ENCODE data around the gene MMS22L. TPM values are rescaled to one million over a fixed set of nuclear protein-coding genes. Genes with fewer than 3 reads are reported as not detected.
A peak's percentile ranks its signal among the peaks of the same experiment; 100 is the strongest.

MMS22L gene
- total RNA-seq, 1 experiment from 2014 or later: 52.8 TPM

DNA sequence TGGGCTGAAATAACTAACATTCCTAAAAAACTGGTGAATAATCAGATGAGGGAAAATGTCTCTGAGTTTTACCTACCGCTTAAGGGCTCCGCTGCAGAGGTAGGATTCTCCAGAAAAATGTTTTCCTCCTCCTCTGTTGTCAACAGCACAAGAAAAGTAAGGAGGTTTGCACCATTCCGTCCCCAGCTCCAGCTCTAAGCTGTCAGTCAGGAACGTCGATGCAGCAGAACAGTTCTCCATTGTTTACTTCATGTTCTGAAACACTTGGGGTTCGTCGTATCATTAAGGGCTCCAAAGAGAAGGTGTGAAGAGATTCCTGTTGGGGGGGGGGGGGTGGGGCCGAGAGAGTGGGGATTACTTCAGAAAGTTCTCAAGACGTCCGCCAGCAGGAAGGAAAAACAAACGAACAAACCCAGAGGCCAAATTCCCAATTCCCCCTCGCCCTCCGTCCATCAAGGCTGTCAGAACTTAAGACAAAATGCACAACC is 734 bp downstream of the MMS22L start:
- no peaks in the 10 kb centered on the region for H3K79me1 ChIP-seq (ENCODE audit: insufficient read depth, low read depth, low read length, poor library complexity, severe bottlenecking)
- no peak overlapping the region for H2AFZ ChIP-seq (ENCODE audit: low read length)
- no peak overlapping the region for H4K91ac ChIP-seq (ENCODE audit: insufficient read length, low read depth, low read length)
- Mint-ChIP-seq H3K9me3 (no peaks in the 10 kb centered on the region; a peak in 1 of 5 replicates), H3K27ac (peak overlapping the region; percentile 32 to 87 (median 65); a peak in 5 of 7 replicates), H3K36me3 (ENCODE audit: insufficient read depth in 1 of 3, low read depth in 3 of 3) (peaks cover 23 to 34% (median 31%) of the 10 kb centered on the region in 3 experiments), H3K27me3 (ENCODE audit: low read depth) (no peaks in the 10 kb centered on the region), H3K4me3 (peak overlapping the region; percentile 90 to 98), H3K4me1 (peaks cover 19 to 23% of the 10 kb centered on the region in 2 experiments)
- no peak overlapping the region for H3K56ac ChIP-seq (ENCODE audit: insufficient read length, low read depth, low read length)
- no peak overlapping the region for H3K23ac ChIP-seq (ENCODE audit: insufficient read length, low read depth, low read length)
- H3K18ac ChIP-seq (ENCODE audit: insufficient read length, low read depth, low read length): peak overlapping the region; percentile 64
- H3K23me2 ChIP-seq (ENCODE audit: insufficient read length, low read depth, low read length, poor library complexity, severe bottlenecking): peaks cover 6% of the 10 kb centered on the region
- no peak overlapping the region for H3T11ph ChIP-seq (ENCODE audit: low read length)
- peak overlapping the region; percentile 87 for H3K9ac ChIP-seq (ENCODE audit: extremely low read depth, insufficient read length, low read length)
- no peak overlapping the region for H2BK120ac ChIP-seq (ENCODE audit: low read depth, low read length, poor library complexity, severe bottlenecking)
- H2BK5ac ChIP-seq (ENCODE audit: insufficient read length, low read length): no peak overlapping the region
- H3K4me2 ChIP-seq (ENCODE audit: insufficient read depth, insufficient read length, low read length): peak overlapping the region; percentile 98
- no peak for DNase-seq
- H3K27me3 ChIP-seq (ENCODE audit: insufficient read depth, low read length): no peaks in the 10 kb centered on the region
- WGBS (ENCODE audit: extremely low coverage, insufficient read length, low lambda C conversion rate): no CpG with 5 or more reads among the region's 13 CpGs
- peak overlapping the region; percentile 80 for H3K14ac ChIP-seq (ENCODE audit: insufficient read depth, low read length)
- no peaks in the 10 kb centered on the region for H3K9me3 ChIP-seq (ENCODE audit: control insufficient read depth, low read depth, low read length)
- no peak overlapping the region for H4K8ac ChIP-seq (replicated peaks; ENCODE audit: insufficient read length, low read depth, low read length)
- H3K79me2 ChIP-seq (ENCODE audit: insufficient read depth, low read length): peaks cover 3% of the 10 kb centered on the region; the same call in 1 of the 2 replicates
- no peaks in the 10 kb centered on the region for H3K4me1 ChIP-seq (ENCODE audit: insufficient read depth, low read length)
- no peak overlapping the region for H2AK5ac ChIP-seq (ENCODE audit: insufficient read length, low read length)
- TF ChIP-seq CTCF (conservative IDR thresholded peaks at IDR 0.05): no peak
- no peak overlapping the region for H2BK12ac ChIP-seq (ENCODE audit: insufficient read length, low read depth, low read length)
- H3K27ac ChIP-seq (ENCODE audit: insufficient read length, low read depth, low read length): no peak overlapping the region
- no peak overlapping the region for H4K5ac ChIP-seq (ENCODE audit: insufficient read length, low read depth, low read length)
- H4K20me1 ChIP-seq (ENCODE audit: control insufficient read depth, insufficient read depth, insufficient read length): no peaks in the 10 kb centered on the region
- H2BK15ac ChIP-seq (ENCODE audit: low read depth, low read length): no peak overlapping the region
- no peak overlapping the region for H3K4ac ChIP-seq (ENCODE audit: low read depth, low read length)
- no peak overlapping the region for H2BK20ac ChIP-seq (ENCODE audit: low read depth, low read length, poor library complexity, severe bottlenecking)

All from H9 (cell line).